H1 (cell line): Measurements from ENCODE around the gene DACT1. TPM values are rescaled to one million over a fixed set of nuclear protein-coding genes. Genes with fewer than 3 reads are reported as not detected.

Experiments used
- CTCF ChIA-PET: fragments of 300-600 bp; sonication (Branson Sonifier 250); formaldehyde crosslinking; loops from one replicate; lab custom pipeline; 2021; ENCODE audit not compliant: partially characterized antibody; lab: Charles Lee
- POLR2A ChIA-PET: fragments of 300-600 bp; sonication (Branson Sonifier 250); formaldehyde crosslinking; loops from one replicate; lab custom pipeline; 2021; ENCODE audit warnings: inconsistent platforms; ENCODE audit not compliant: partially characterized antibody; lab: Charles Lee
- DNase-seq, 2 experiments: peaks; one replicate each; pipeline versions ENCODE4 v3.0.0 to v3.0.0-alpha.2; 2010 to 2022; ENCODE audit warnings: low spot score in 2 of 2, low read depth in 1 of 2, mixed read lengths in 1 of 2
- FAIRE-seq: peaks from 2 replicates; lab custom pipeline; 2011; peaks lifted over from hg19 to GRCh38; lab: Jason Lieb, UNC
- H2AFZ ChIP-seq: 2 replicates; pipeline ENCODE4 v1.8.1; 2012; ENCODE audit warnings: low read length, inconsistent platforms
- H2AK5ac ChIP-seq: 2 replicates; pipeline ENCODE4 v1.6.1; 2013; ENCODE audit warnings: low read depth, low read length
- H2BK120ac ChIP-seq: replicated peaks from 2 replicates; pipeline ENCODE3; 2013; ENCODE audit warnings: low read depth, low read length, inconsistent platforms
- H2BK12ac ChIP-seq: 2 replicates; pipeline ENCODE4 v1.6.1; 2013; ENCODE audit warnings: low read depth, low read length
- H2BK15ac ChIP-seq: 2 replicates; pipeline ENCODE4 v1.6.1; 2013; ENCODE audit warnings: low read length
- H2BK20ac ChIP-seq: 2 replicates; pipeline ENCODE4 v1.6.1; 2013; ENCODE audit warnings: low read length
- H2BK5ac ChIP-seq: 2 replicates; pipeline ENCODE4 v1.6.1; 2013; ENCODE audit warnings: low read depth, low read length
- H3K14ac ChIP-seq: 2 replicates; pipeline ENCODE4 v1.6.1; 2013; ENCODE audit warnings: inconsistent platforms; ENCODE audit not compliant: insufficient read length
- H3K18ac ChIP-seq: 2 replicates; pipeline ENCODE4 v1.6.1; 2013; ENCODE audit warnings: low read length; ENCODE audit errors: extremely low read depth
- H3K23ac ChIP-seq: 2 replicates; pipeline ENCODE4 v1.6.1; 2013; ENCODE audit warnings: inconsistent platforms; ENCODE audit not compliant: insufficient read length
- H3K23me2 ChIP-seq: 2 replicates; pipeline ENCODE4 v1.6.1; 2013; ENCODE audit warnings: low read depth, low read length
- H3K27ac ChIP-seq: 2 replicates; pipeline ENCODE4 v1.6.1; 2011; ENCODE audit warnings: low read depth, low read length, inconsistent platforms
- H3K27me3 ChIP-seq, 4 experiments: replicated peaks in 1 of 4; 1 replicate in 1 of 4; 2 replicates in 3 of 4; pipeline versions ENCODE4 v1.6.1 to v1.8.1; 2011 to 2013; ENCODE audit warnings: low read length in 3 of 4, mild to moderate bottlenecking in 3 of 4, inconsistent platforms in 2 of 4, mixed read lengths in 2 of 4, moderate library complexity in 1 of 4; ENCODE audit not compliant: control insufficient read depth in 3 of 4, insufficient read depth in 3 of 4; ENCODE audit errors: extremely low read depth in 1 of 4
- H3K36me3 ChIP-seq, 4 experiments: 2 replicates each; pipeline versions ENCODE4 v1.6.1 to v1.8.1; 2011 to 2013; ENCODE audit warnings: mild to moderate bottlenecking in 4 of 4, low read length in 3 of 4, moderate library complexity in 2 of 4, control low read depth in 1 of 4, inconsistent platforms in 1 of 4; ENCODE audit not compliant: insufficient read depth in 4 of 4, control insufficient read depth in 2 of 4
- H3K4ac ChIP-seq: replicated peaks from 2 replicates; pipeline ENCODE3; 2013; ENCODE audit warnings: low read length, low read depth, mixed read lengths, inconsistent platforms; ENCODE audit not compliant: insufficient read length
- H3K4me1 ChIP-seq, 4 experiments: replicated peaks in 1 of 4; 1 replicate in 1 of 4; 2 replicates in 3 of 4; pipeline versions ENCODE4 v1.6.1 to v1.8.1; 2011 to 2013; ENCODE audit warnings: low read length in 3 of 4, inconsistent platforms in 2 of 4, mixed read lengths in 1 of 4; ENCODE audit not compliant: insufficient read depth in 4 of 4, control insufficient read depth in 3 of 4
- H3K4me2 ChIP-seq, 2 experiments: 2 replicates each; pipeline versions ENCODE4 v1.6.1 to v1.8.1; 2011 to 2013; ENCODE audit warnings: low read depth in 2 of 2, low read length in 2 of 2, control low read depth in 1 of 2, inconsistent platforms in 1 of 2, mild to moderate bottlenecking in 1 of 2; ENCODE audit not compliant: insufficient read depth in 1 of 2
- H3K4me3 ChIP-seq, 4 experiments: fragments of 200-600, 300-600 bp in 1 of 4; sonication (generic), shearing (Covaris generic), sonication (Bioruptor Twin) in 1 of 4; 2 replicates each; pipeline versions ENCODE4 v1.5.1 to v1.8.1; 2011 to 2016; ENCODE audit warnings: low read length in 4 of 4, low read depth in 3 of 4, control low read depth in 2 of 4, inconsistent platforms in 2 of 4, mild to moderate bottlenecking in 2 of 4, mixed read lengths in 1 of 4, moderate library complexity in 1 of 4; ENCODE audit not compliant: insufficient read depth in 2 of 4; ENCODE audit errors: extremely low read depth in 1 of 4
- H3K56ac ChIP-seq: replicated peaks from 2 replicates; pipeline ENCODE3; 2013; ENCODE audit warnings: low read depth, mild to moderate bottlenecking, mixed read lengths, low read length, inconsistent platforms; ENCODE audit not compliant: insufficient read length
- H3K79me1 ChIP-seq: 2 replicates; pipeline ENCODE4 v1.6.1; 2013; ENCODE audit warnings: low read depth, low read length, control low read depth
- H3K79me2 ChIP-seq, 2 experiments: 2 replicates each; pipeline versions ENCODE4 v1.6.1 to v1.8.1; 2012 to 2013; ENCODE audit warnings: low read length in 2 of 2, mild to moderate bottlenecking in 2 of 2, inconsistent platforms in 1 of 2; ENCODE audit not compliant: insufficient read depth in 2 of 2, control insufficient read depth in 1 of 2
- H3K9ac ChIP-seq, 4 experiments: replicated peaks in 1 of 4; 1 replicate in 1 of 4; 2 replicates in 3 of 4; pipeline versions ENCODE4 v1.6.1 to v1.8.1; 2011 to 2013; ENCODE audit warnings: low read depth in 3 of 4, low read length in 3 of 4, control low read depth in 2 of 4, mild to moderate bottlenecking in 2 of 4, moderate library complexity in 2 of 4, inconsistent platforms in 1 of 4; ENCODE audit errors: extremely low read depth in 1 of 4
- H3K9me3 ChIP-seq, 2 experiments: 2 replicates each; pipeline versions ENCODE4 v1.6.1 to v1.8.1; 2012 to 2013; ENCODE audit warnings: mild to moderate bottlenecking in 2 of 2, moderate library complexity in 2 of 2, control low read depth in 1 of 2, inconsistent platforms in 1 of 2, low read depth in 1 of 2, low read length in 1 of 2, mixed read lengths in 1 of 2; ENCODE audit not compliant: insufficient read depth in 2 of 2
- H4K20me1 ChIP-seq, 2 experiments: replicated peaks in 1 of 2; 2 replicates each; pipeline versions ENCODE3 to v1.8.1; 2011 to 2013; ENCODE audit warnings: inconsistent platforms in 2 of 2, low read length in 2 of 2, mild to moderate bottlenecking in 1 of 2; ENCODE audit not compliant: insufficient read depth in 2 of 2, control insufficient read depth in 1 of 2
- H4K5ac ChIP-seq: 2 replicates; pipeline ENCODE4 v1.6.1; 2013; ENCODE audit warnings: low read length, low read depth, mixed read lengths, inconsistent platforms; ENCODE audit not compliant: insufficient read length
- H4K8ac ChIP-seq: 2 replicates; pipeline ENCODE4 v1.8.0; 2013; ENCODE audit warnings: mild to moderate bottlenecking, moderate library complexity, low read length, inconsistent platforms; ENCODE audit not compliant: insufficient read depth; ENCODE audit errors: extremely low read depth
- H4K91ac ChIP-seq: replicated peaks from 2 replicates; pipeline ENCODE3; 2013; ENCODE audit warnings: low read length, mixed read lengths, inconsistent platforms; ENCODE audit not compliant: insufficient read length
- CHD2 ChIP-seq: IDR thresholded peaks from 2 replicates; pipeline ENCODE4 v1.6.1; 2012; ENCODE audit warnings: low read length, improper control_type of control experiment
- NANOG ChIP-seq: IDR thresholded peaks from 2 replicates; pipeline ENCODE4 v1.6.1; 2011; ENCODE audit warnings: low read length, low read depth, mild to moderate bottlenecking, inconsistent platforms; ENCODE audit not compliant: insufficient read depth, poor library complexity, severe bottlenecking
- POLR2AphosphoS5 ChIP-seq: IDR thresholded peaks from 2 replicates; pipeline ENCODE4 v1.6.1; 2011; ENCODE audit warnings: low read depth, low read length
- SP2 ChIP-seq: IDR thresholded peaks from 2 replicates; pipeline ENCODE4 v1.6.1; 2012; ENCODE audit warnings: mild to moderate bottlenecking, low read length, inconsistent platforms
- WGBS, 2 experiments: shearing (Covaris generic) in 1 of 2; methylation state at CpG; one replicate each; pipeline versions ENCODE4 v1.1.6 to v1.1.7; 2013 to 2015; ENCODE audit warnings: low lambda C conversion rate in 2 of 2, mixed read lengths in 2 of 2, inconsistent platforms in 1 of 2, low coverage in 1 of 2, missing lambda C conversion rate in 1 of 2; ENCODE audit not compliant: insufficient replicate concordance in 2 of 2, insufficient coverage in 1 of 2, insufficient read length in 1 of 2; ENCODE audit errors: extremely low coverage in 1 of 2, missing lambda C conversion rate in 1 of 2; 5-methylcytosine and 5-hydroxymethylcytosine counted together
- polyA plus RNA-seq, 7 experiments: library from polyadenylated mRNA; depleted of rRNA in 3 of 7; stranded (reverse) in 5 of 7; unstranded in 2 of 7; fragments of >200 nt in 5 of 7; fragments of 200-250 nt in 2 of 7; gene quantifications; 1 replicate in 5 of 7; 2 replicates in 1 of 7; 4 replicates in 1 of 7; pipeline versions ENCODE4 v1.2.1 to v1.2.3, GENCODE V29; 2011 to 2013; ENCODE audit warnings: missing spikeins in 2 of 7, mixed read lengths in 2 of 7
- total RNA-seq: library from RNA; stranded (reverse); fragmentation: NEBNext Ultra II Directional; extraction: Animal tissue kit (Norgen Biotek cat#: 25700); gene quantifications from 2 replicates; pipeline ENCODE4 v1.2.1, GENCODE V29; 2021
- TF ChIP-seq, protein P1 (sequence below): IDR thresholded peaks from 2 replicates; pipeline ENCODE4 v1.6.1; 2012; ENCODE audit warnings: inconsistent platforms

DACT1 gene
- total and polyA plus RNA-seq, 2 of the 8 experiments (the other 6 are each of a cell fraction or from before 2014, with no cell fraction given), result 3.2 to 29.8 TPM

DNA sequence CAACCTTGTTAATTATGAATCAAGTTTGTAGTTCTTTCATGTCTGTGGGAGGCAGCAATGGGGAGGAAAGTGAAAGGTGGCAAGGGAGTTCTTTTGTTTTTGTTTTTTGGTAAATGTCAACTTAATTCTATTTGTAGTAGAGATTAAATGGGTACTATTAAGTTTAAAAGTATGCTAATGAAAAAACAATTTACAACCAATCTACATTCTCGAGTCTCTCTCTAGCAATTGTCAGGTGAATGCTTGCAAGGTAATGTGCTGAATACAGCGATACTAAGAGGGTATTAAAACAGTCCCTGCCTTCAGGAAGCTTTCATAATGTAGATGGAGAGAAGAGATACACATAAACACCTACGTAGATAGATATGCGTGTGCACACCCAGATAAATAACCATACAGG lies 1.6 kb upstream of the DACT1 start:
- Histone ChIP-seq H2BK5ac (no peak overlapping the region), H3K18ac (no peak overlapping the region), H4K91ac (no peak overlapping the region), H3K23ac (no peak overlapping the region), H3K27ac (no peak overlapping the region), H3K79me1 (no peaks in the 10 kb centered on the region; the same call in 1 of the 2 replicates), H4K20me1 (peaks cover 0 to 1% of the 10 kb centered on the region in 2 experiments), H3K56ac (no peak overlapping the region), H4K5ac (no peak overlapping the region), H4K8ac (no peak overlapping the region), H3K27me3 (peaks cover 8 to 35% (median 22%) of the 10 kb centered on the region in 4 experiments; a peak in 6 of 7 replicates), H2BK12ac (peak overlapping the region; percentile 31; the same call in 1 of the 2 replicates), H3K4me2 (peak overlapping the region in 1 of 2 experiments; percentile 89; a peak in 2 of 4 replicates), H2BK20ac (no peak overlapping the region), H3K14ac (no peak overlapping the region), H2AFZ (no peak overlapping the region), H2BK15ac (no peak overlapping the region), H3K79me2 (no peaks in the 10 kb centered on the region), H2BK120ac (peak overlapping the region; percentile 45), H3K4me3 (peak overlapping the region in 1 of 4 experiments; percentile 13; a peak in 1 of 8 replicates), H3K9ac (no peak overlapping the region), H3K4me1 (peaks cover 5 to 27% (median 14%) of the 10 kb centered on the region in 4 experiments), H3K9me3 (no peaks in the 10 kb centered on the region), H3K36me3 (no peaks in the 10 kb centered on the region)
- DNase-seq, result no peak
- CTCF ChIA-PET, result interaction anchor here (1.5 to 10.3 kb wide), 7 partner anchors 9 to 386 kb away, joined by 3 to 84 read pairs (median 10); no protein-coding TSS in a partner anchor
- POLR2A ChIA-PET, result interaction anchor here (0.6 to 5.7 kb wide), 5 partner anchors 10 to 1452 kb away, joined by 3 to 38 read pairs (median 3); partner anchors contain the start of genes KIAA0586 and TIMM9
- TF ChIP-seq POLR2AphosphoS5 (no peak), SP2 (no peak), CHD2 (no peak), NANOG (no peak)
- TF ChIP-seq, protein P1, sequence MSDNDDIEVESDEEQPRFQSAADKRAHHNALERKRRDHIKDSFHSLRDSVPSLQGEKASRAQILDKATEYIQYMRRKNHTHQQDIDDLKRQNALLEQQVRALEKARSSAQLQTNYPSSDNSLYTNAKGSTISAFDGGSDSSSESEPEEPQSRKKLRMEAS, result no peak
- TF ChIP-seq, all 59 proteins: peak for 0
- WGBS, 2 experiments, result 40% methylated on average over 4 of the region's 4 CpGs; no CpG with 5 or more reads in 1 of the 2 experiments
- H2AK5ac ChIP-seq, result peak overlapping the region; percentile 19; the same call in 1 of the 2 replicates
- peaks cover 13% of the 10 kb centered on the region for H3K23me2 ChIP-seq
- H3K4ac ChIP-seq, result no peak overlapping the region
- FAIRE-seq, result no peak
